PC-9 (cell line): ENCODE results near the gene RNF151.

ENCODE experiments used
- CTCF ChIP-seq: fragments of 200-600 bp; sonication (generic); conservative IDR thresholded peaks from 2 replicates; pipeline ENCODE4 v1.6.1; 2017; ENCODE audit warnings: mixed run types, antibody characterized with exemption, mild to moderate bottlenecking, moderate library complexity
- EZH2 ChIP-seq: fragments of 200-600 bp; sonication (generic); IDR thresholded peaks from 2 replicates; pipeline ENCODE4 v1.8.0; 2017; ENCODE audit warnings: antibody characterized with exemption, low read depth

- TF ChIP-seq EZH2 (no peak), CTCF (no peak)
Measured at GRCh38 chr16:1924095-1924494, 42.6 kb upstream of the RNF151 start.
